T-helper 17 cell (primary cell): ENCODE data around the gene DHRS1. TPM values are rescaled to one million over a fixed set of nuclear protein-coding genes. Genes with fewer than 3 reads are reported as not detected.

Experiments used
- ATAC-seq: fragments of 150-1000 bp; cut with Tn5 transposase; 2 replicates; pipeline ENCODE4 v1.10.0; 2021; ENCODE audit warnings: mild to moderate bottlenecking, moderate library complexity
- DNase-seq, 3 donors: peaks; one replicate each; pipeline versions ENCODE4 v3.0.0 to v3.0.0-alpha.2; 2020 to 2021
- H3K9me3 ChIP-seq: one replicate; pipeline ENCODE4 v1.7.0; 2013; ENCODE audit warnings: low read length, mild to moderate bottlenecking; ENCODE audit not compliant: control insufficient read depth, poor library complexity, severe bottlenecking
- H3K27ac Mint-ChIP-seq: one replicate; pipeline ENCODE4 v1.8.0; 2022; ENCODE audit warnings: mild to moderate bottlenecking, moderate library complexity, mixed read lengths
- H3K27me3 Mint-ChIP-seq: one replicate; pipeline ENCODE4 v1.8.0; 2022; ENCODE audit warnings: mixed read lengths
- H3K36me3 Mint-ChIP-seq: one replicate; pipeline ENCODE4 v1.8.0; 2022; ENCODE audit warnings: low read depth, mixed read lengths
- H3K4me1 Mint-ChIP-seq: one replicate; pipeline ENCODE4 v1.8.0; 2022; ENCODE audit warnings: mild to moderate bottlenecking, mixed read lengths
- H3K4me3 Mint-ChIP-seq: one replicate; pipeline ENCODE4 v1.8.0; 2022; ENCODE audit warnings: mild to moderate bottlenecking, moderate library complexity, mixed read lengths
- total RNA-seq, 4 donors: library from RNA in 2 of 4; stranded (reverse) in 2 of 4; gene quantifications; one replicate each; pipeline ENCODE4 v1.2.3 and lab custom pipeline; 2022 to 2026

Gene DHRS1
- 10 to 100 TPM; 24.0 to 27.0 TPM for total RNA-seq
- total RNA-seq (lab: John Stamatoyannopoulos, UW): 12.7 to 18.9 reads per million in 2 donors

GRCh38 chr14:24299255-24300191 is at the start of gene DHRS1, which contains the start of gene NOP9:
TSS of gene DHRS1 (minus strand) at chr14:24299780. CDS start at chr14:24299106, 674 bp downstream.
TSS of gene NOP9 (plus strand) at chr14:24299850. CDS start at chr14:24299955, 105 bp downstream.
- Mint-ChIP-seq H3K36me3 (peaks cover 10% of the 10 kb centered on the region), H3K27ac (peak within 1 kb of the TSS; percentile 93), H3K4me1 (peaks cover 30% of the 10 kb centered on the region), H3K4me3 (peak within 1 kb of the TSS; percentile 96), H3K27me3 (no peaks in the 10 kb centered on the region)
- ATAC-seq: peak; percentile 85
- H3K9me3 ChIP-seq: no peaks in the 10 kb centered on the region
- peak; percentile 83 to 91 (median 85) for DNase-seq

- no peaks in the 10 kb centered on the region for H3K9me3 ChIP-seq
- Mint-ChIP-seq H3K4me1 (no peaks in the 10 kb centered on the region), H3K36me3 (peaks cover 10% of the 10 kb centered on the region), H3K27me3 (peaks cover 82% of the 10 kb centered on the region), H3K27ac (no peak overlapping the region), H3K4me3 (no peak overlapping the region)
- ATAC-seq (no peak), DNase-seq (no peak)
Observed at GRCh38 chr14:24348186-24348585, 48.6 kb upstream of the DHRS1 start.

GRCh38 chr14:24347134-24347533 is 47.6 kb upstream of the DHRS1 start:
- no peak overlapping the region for H3K4me3 Mint-ChIP-seq
- no peaks in the 10 kb centered on the region for H3K4me1 Mint-ChIP-seq
- no peaks in the 10 kb centered on the region for H3K9me3 ChIP-seq
- H3K27ac Mint-ChIP-seq: no peak overlapping the region
- no peak for DNase-seq
- H3K27me3 Mint-ChIP-seq: peaks cover 80% of the 10 kb centered on the region
- ATAC-seq: no peak
- H3K36me3 Mint-ChIP-seq: peaks cover 10% of the 10 kb centered on the region

- ATAC-seq: no peak
- no peak overlapping the region for H3K4me3 Mint-ChIP-seq
- H3K27ac Mint-ChIP-seq: no peak overlapping the region
- no peaks in the 10 kb centered on the region for H3K9me3 ChIP-seq
- peaks cover 49% of the 10 kb centered on the region for H3K27me3 Mint-ChIP-seq
- peaks cover 2% of the 10 kb centered on the region for H3K36me3 Mint-ChIP-seq
- peaks cover 8% of the 10 kb centered on the region for H3K4me1 Mint-ChIP-seq
- DNase-seq: no peak
Observed at GRCh38 chr14:24343795-24344660, 44.4 kb upstream of the DHRS1 start.

GRCh38 chr14:24342889-24343288 is 43.3 kb upstream of the DHRS1 start:
- no peaks in the 10 kb centered on the region for H3K9me3 ChIP-seq
- no peak overlapping the region for H3K4me3 Mint-ChIP-seq
- H3K36me3 Mint-ChIP-seq: peaks cover 2% of the 10 kb centered on the region
- ATAC-seq: no peak
- H3K27ac Mint-ChIP-seq: no peak overlapping the region
- H3K27me3 Mint-ChIP-seq: peaks cover 40% of the 10 kb centered on the region
- H3K4me1 Mint-ChIP-seq: peaks cover 16% of the 10 kb centered on the region
- no peak for DNase-seq

- Mint-ChIP-seq H3K4me3 (no peak overlapping the region), H3K27ac (no peak overlapping the region), H3K27me3 (peaks cover 26% of the 10 kb centered on the region), H3K36me3 (peaks cover 7% of the 10 kb centered on the region), H3K4me1 (peaks cover 21% of the 10 kb centered on the region)
- DNase-seq (no peak), ATAC-seq (no peak)
- no peaks in the 10 kb centered on the region for H3K9me3 ChIP-seq
Observed at GRCh38 chr14:24340606-24341005, 41.0 kb upstream of the DHRS1 start.

GRCh38 chr14:24339284-24340151 is 39.9 kb upstream of the DHRS1 start, which contains the start of gene RIPK3:
TSS of gene RIPK3 (minus strand) at chr14:24339991. CDS start at chr14:24339826, 165 bp downstream.
- Mint-ChIP-seq H3K27ac (peak within 1 kb of the TSS; percentile 69), H3K4me3 (peak within 1 kb of the TSS; percentile 91), H3K36me3 (peaks cover 7% of the 10 kb centered on the region), H3K27me3 (peaks cover 23% of the 10 kb centered on the region), H3K4me1 (peaks cover 26% of the 10 kb centered on the region)
- peak; percentile 46 to 51 (median 48) for DNase-seq
- ATAC-seq: peak; percentile 95
- no peaks in the 10 kb centered on the region for H3K9me3 ChIP-seq

GRCh38 chr14:24338843-24339242 is 39.3 kb upstream of the DHRS1 start:
- Mint-ChIP-seq H3K27ac (peak overlapping the region; percentile 69), H3K4me3 (peak overlapping the region; percentile 91), H3K36me3 (peaks cover 6% of the 10 kb centered on the region), H3K27me3 (peaks cover 18% of the 10 kb centered on the region), H3K4me1 (peaks cover 26% of the 10 kb centered on the region)
- ATAC-seq (no peak), DNase-seq (no peak)
- H3K9me3 ChIP-seq: no peaks in the 10 kb centered on the region

- ATAC-seq: no peak
- H3K4me1 Mint-ChIP-seq: peaks cover 26% of the 10 kb centered on the region
- H3K4me3 Mint-ChIP-seq: peak overlapping the region; percentile 91
- no peak overlapping the region for H3K27ac Mint-ChIP-seq
- H3K27me3 Mint-ChIP-seq: peaks cover 13% of the 10 kb centered on the region
- H3K36me3 Mint-ChIP-seq: peaks cover 5% of the 10 kb centered on the region
- no peak for DNase-seq
- no peaks in the 10 kb centered on the region for H3K9me3 ChIP-seq
Observed at GRCh38 chr14:24337824-24338175, 38.2 kb upstream of the DHRS1 start.

- peak overlapping the region; percentile 91 for H3K4me3 Mint-ChIP-seq
- peaks cover 14% of the 10 kb centered on the region for H3K27me3 Mint-ChIP-seq
Observed at GRCh38 chr14:24337144-24337823, 37.7 kb upstream of the DHRS1 start.

GRCh38 chr14:24335461-24336171 is 36.0 kb upstream of the DHRS1 start:
- peak overlapping the region; percentile 43 for H3K4me3 Mint-ChIP-seq
- H3K27ac Mint-ChIP-seq: no peak overlapping the region
- no peak for ATAC-seq
- H3K4me1 Mint-ChIP-seq: peaks cover 42% of the 10 kb centered on the region
- no peak for DNase-seq
- peaks cover 5% of the 10 kb centered on the region for H3K36me3 Mint-ChIP-seq
- peaks cover 18% of the 10 kb centered on the region for H3K27me3 Mint-ChIP-seq
- H3K9me3 ChIP-seq: no peaks in the 10 kb centered on the region

More at GRCh38 chr14:24337144-24337823, 37.7 kb upstream of the DHRS1 start:
- no peaks in the 10 kb centered on the region for H3K9me3 ChIP-seq
- no peak for ATAC-seq
- no peak for DNase-seq
- Mint-ChIP-seq H3K4me1 (peaks cover 32% of the 10 kb centered on the region), H3K36me3 (peaks cover 5% of the 10 kb centered on the region), H3K27ac (no peak overlapping the region)
